Measurements from ENCODE around the gene CYB561A3. TPM values are rescaled to one million over a fixed set of nuclear protein-coding genes. Genes with fewer than 3 reads are reported as not detected.

Gene CYB561A3
- total and polyA plus RNA-seq, 4 donors = 19.1 to 47.4 (median 28.3) TPM

Other genes with a start within 250 kb of the CYB561A3 start
- 10 to 100 TPM; 29.8 to 39.9 TPM for gene VPS37C, start 200.5 kb downstream of the CYB561A3 start, total RNA-seq
- 10 to 100 TPM; 12.7 to 14.0 TPM for gene VPS37C, start 200.5 kb downstream of the CYB561A3 start, polyA plus RNA-seq
- gene PGA3, start 158.4 kb downstream of the CYB561A3 start, total RNA-seq = 1 to 10 TPM in 1 of 2 donors, not detected in 1; 1.8 TPM
- 1 to 10 TPM; 2.5 to 9.5 TPM for gene PGA3, start 158.4 kb downstream of the CYB561A3 start, polyA plus RNA-seq
- gene PGA4, start 139.5 kb downstream of the CYB561A3 start, total RNA-seq = 1 to 10 TPM; 1.3 to 2.6 TPM
- 1 to 10 TPM in 1 of 2 donors, under 1 TPM in 1; 0.74 to 6.3 TPM for gene PGA4, start 139.5 kb downstream of the CYB561A3 start, polyA plus RNA-seq
- 1 to 10 TPM in 1 of 2 donors, not detected in 1; 1.0 TPM for gene PGA5, start 120.7 kb downstream of the CYB561A3 start, total RNA-seq
- gene PGA5, start 120.7 kb downstream of the CYB561A3 start, polyA plus RNA-seq = under 1 TPM in 1 of 2 donors, not detected in 1; 0.10 TPM
- 1 to 10 TPM; 3.0 to 5.6 TPM for gene VWCE, start 66.6 kb downstream of the CYB561A3 start, total RNA-seq
- 1 to 10 TPM in 1 of 2 donors, not detected in 1; 2.0 TPM for gene VWCE, start 66.6 kb downstream of the CYB561A3 start, polyA plus RNA-seq
- gene DDB1, start 28.8 kb downstream of the CYB561A3 start, total RNA-seq = 100 to 1,000 TPM; 134 to 148 TPM
- gene DDB1, start 28.8 kb downstream of the CYB561A3 start, polyA plus RNA-seq = 10 to 100 TPM; 44.2 to 80.1 TPM
- gene TKFC, start 28.7 kb downstream of the CYB561A3 start, total RNA-seq = 10 to 100 TPM; 18.9 to 30.4 TPM
- gene TKFC, start 28.7 kb downstream of the CYB561A3 start, polyA plus RNA-seq = 10 to 100 TPM; 23.1 to 82.0 TPM
- 10 to 100 TPM; 31.9 to 38.2 TPM for gene TMEM138, start 492 bp upstream of the CYB561A3 start, total RNA-seq
- 10 to 100 TPM; 41.3 to 71.3 TPM for gene TMEM138, start 492 bp upstream of the CYB561A3 start, polyA plus RNA-seq
- 10 to 100 TPM; 10.8 to 13.3 TPM for gene TMEM216, start 30.7 kb upstream of the CYB561A3 start, total RNA-seq
- 10 to 100 TPM; 14.0 to 14.4 TPM for gene TMEM216, start 30.7 kb upstream of the CYB561A3 start, polyA plus RNA-seq
- 10 to 100 TPM; 75.8 to 89.4 TPM for gene CPSF7, start 68.1 kb upstream of the CYB561A3 start, total RNA-seq
- gene CPSF7, start 68.1 kb upstream of the CYB561A3 start, polyA plus RNA-seq = 10 to 100 TPM; 19.8 to 54.2 TPM
- gene SDHAF2, start 68.2 kb upstream of the CYB561A3 start, total RNA-seq = 10 to 100 TPM; 33.0 to 40.0 TPM
- gene SDHAF2, start 68.2 kb upstream of the CYB561A3 start, polyA plus RNA-seq = 10 to 100 TPM; 32.3 to 37.7 TPM
- gene LRRC10B, start 146.9 kb upstream of the CYB561A3 start, total RNA-seq = 1 to 10 TPM; 1.1 to 2.8 TPM
- under 1 TPM in 1 of 2 donors, not detected in 1; 0.13 TPM for gene LRRC10B, start 146.9 kb upstream of the CYB561A3 start, polyA plus RNA-seq
- gene SYT7, start 219.2 kb upstream of the CYB561A3 start, total RNA-seq = 1 to 10 TPM; 1.0 to 2.3 TPM
- under 1 TPM; 0.20 to 0.88 TPM for gene SYT7, start 219.2 kb upstream of the CYB561A3 start, polyA plus RNA-seq